DMS53 treated with DMSO at 0.1 percent for 48 hours (cell line): ENCODE measurements around the gene MPO.

Experiments used
- DNase-seq: peaks from one replicate; lab custom pipeline; 2025; ENCODE audit not compliant: unreplicated experiment; lab: John Stamatoyannopoulos, UW

Gene MPO

DNA sequence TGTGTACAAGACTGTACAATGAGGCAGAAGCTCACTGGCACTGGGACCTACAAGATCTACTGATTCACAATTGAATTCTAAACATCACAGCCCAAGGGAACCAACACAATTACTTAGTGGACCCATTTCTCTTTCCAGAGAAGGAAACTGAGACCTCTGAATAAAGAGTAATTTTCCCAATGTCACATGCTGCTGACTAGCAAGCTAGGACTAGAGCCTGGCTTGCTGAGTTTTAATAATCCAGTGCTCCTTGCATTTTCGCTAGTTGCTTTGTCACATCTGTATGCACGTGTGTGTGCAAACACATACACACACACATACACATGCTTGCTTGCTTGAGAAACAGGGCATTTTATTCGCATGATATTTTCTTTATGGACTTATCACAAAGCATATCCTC, 46.2 kb downstream of the MPO start:
- DNase-seq = no peak

DNA sequence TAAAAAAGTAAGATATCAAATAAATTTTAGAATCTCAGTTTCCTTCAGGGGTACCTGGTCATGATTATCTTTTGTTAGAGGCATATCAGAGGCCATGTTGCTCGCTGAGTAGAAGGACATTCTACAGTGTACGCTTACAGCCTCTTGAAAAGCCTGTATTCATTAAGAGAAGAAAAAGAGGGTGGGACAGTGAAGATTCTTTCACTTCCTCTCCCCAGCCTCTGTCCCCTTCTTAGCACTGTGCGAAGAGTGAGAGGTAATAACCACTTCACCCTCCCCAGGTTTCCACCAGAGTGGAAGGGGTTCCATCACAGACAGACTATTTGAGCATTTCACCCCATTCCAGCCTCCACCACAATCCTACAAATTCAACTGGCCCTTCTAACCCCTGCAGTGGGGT, 47.2 kb downstream of the MPO start:
- DNase-seq = no peak

DNA sequence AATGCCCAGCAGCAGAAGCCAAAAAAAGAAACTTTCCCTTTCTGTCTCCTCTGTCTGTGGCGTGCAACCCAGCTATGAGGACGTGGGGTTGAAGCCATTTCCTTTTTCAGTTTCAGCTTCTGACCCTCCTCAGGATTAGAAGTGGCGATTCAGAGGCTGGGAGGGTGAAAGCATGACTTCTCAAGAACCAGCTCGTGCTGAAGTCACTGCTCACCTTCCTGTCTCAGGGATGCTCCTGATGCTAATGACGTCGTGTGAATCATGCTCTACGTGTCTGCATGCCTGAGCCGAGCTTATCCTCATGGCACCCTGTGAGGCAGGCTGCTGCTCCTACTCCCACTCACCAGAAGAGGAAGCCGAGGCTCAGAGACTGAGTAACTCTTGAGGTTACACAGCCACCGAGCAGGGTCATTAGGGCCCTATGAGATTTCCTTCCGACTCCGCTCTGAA, 48.0 kb downstream of the MPO start:
- DNase-seq = no peak

DNA sequence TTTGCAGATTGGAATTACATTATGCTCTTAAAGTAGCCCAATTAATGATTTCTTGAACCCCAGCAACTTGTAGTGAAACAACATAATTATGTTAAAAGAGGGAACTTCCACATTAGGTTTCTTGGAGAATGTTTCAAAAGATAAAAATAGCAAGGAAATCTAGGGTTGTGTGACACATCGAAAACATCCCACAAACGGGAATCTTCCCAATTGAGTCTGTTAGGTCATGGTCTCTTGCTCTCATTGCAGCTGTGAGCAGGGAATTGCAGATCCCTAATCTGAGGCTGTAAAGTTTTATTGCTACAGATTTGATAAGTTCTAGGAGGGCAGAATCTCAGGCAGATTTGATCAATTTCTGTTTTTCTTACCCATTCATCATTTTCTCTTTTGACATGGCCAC, 49.1 kb downstream of the MPO start:
- no peak for DNase-seq

DNA sequence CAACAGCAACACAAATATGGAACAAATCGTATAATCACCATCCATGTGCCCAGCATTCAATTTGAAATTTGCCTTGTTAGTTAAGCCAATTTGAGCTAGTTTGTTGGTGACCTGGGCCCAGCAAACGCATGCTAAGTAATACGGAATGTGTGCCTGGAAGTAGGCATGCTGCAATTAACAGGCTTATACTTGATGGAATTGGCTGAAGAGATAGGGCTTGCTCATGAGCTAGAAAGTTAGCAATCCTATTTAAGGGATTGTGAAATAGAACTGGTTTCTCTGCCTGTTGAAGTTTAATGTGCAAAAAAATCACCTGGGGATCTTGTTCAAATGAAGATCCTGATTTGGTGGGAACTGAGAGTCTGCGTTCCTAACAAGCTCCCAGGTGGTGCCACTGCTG, 50.9 kb downstream of the MPO start:
- DNase-seq = no peak

DNA sequence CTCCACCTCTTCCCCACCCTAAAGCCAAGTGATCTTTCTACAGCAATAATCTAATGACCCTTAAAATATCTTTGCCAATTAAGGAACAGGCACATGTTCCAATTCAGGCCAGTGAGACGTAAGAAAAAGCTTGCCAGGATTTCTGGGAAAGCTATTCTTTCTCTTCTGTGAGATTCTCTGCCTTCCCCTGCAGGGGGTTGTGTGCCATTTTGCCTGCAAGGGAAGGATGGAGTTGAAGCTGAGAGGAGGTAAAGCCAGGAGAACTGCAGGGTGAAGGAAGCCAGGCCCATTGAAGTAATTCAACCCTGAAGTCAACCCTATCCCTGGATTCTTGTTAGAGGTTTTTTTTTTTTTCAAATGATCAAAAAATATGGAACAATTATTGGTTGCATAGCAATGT, 51.4 kb downstream of the MPO start:
- no peak for DNase-seq

DNA sequence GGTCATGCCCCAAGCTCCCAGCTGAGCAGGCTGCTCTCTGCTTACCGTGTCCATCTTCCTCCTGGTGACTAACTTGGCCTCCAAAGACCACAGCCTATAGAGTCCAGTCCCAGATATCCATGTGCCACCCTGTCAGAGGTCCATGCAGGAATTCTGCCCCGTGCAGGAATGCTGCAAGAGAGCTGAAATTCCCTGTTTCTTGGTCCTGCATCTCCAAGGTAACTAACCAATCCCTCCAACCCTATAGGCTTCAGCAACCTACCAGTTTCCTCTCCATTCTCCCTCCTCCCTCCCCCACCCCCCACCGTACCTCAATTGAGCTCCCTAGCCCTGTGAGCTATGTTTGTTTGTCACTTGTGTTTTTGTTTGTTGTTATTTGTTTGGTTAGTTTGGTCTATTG, 52.1 kb downstream of the MPO start:
- DNase-seq = no peak

DNA sequence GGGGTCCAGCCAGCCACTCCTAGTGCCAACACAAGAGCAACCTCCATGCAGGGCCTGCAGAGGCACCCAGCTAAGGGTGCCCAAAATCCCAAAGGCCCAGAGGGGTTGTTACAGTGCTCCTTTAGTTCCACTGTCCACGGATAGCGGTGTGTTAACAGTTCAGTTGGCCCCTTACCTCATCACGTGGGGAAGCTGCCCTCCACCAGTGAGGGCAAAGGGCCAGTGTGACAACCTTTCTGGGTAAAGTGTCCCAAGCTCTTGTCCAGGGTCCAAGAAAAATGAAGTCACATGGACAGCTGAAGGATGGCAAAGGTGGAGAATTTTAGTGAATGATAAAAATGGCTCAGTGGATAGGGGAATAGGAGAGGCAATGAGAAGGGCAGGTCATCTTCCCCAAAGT, 53.0 kb downstream of the MPO start:
- no peak for DNase-seq

DNA sequence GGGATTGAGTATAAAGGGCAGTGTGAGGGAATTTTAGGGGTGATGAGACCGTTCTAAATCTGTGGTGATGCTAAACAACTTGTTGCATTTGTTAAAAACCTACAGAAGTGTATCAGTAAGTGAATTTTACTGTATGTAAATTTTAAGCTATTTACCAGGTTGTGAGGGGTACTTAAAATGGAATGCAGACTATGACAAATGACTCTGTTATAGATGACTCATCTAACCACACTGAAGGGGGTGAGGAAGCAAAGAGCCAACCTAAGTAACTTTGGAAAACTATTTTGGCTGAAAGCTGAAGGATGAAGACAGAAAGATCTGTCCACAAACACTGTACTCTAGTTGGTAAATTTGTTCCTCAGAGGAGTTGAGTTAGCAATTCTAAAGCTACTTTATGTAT, 56.4 kb downstream of the MPO start:
- no peak for DNase-seq
